HG03520 (cell line): ENCODE measurements around the gene SLC35B3.
"Not testable (repeated sequence)": the region's sequence is repeated elsewhere in the genome, so short reads cannot be mapped to it uniquely, and the experiment has no call there.

Source experiments
- ATAC-seq: cut with Tn5 transposase; IDR thresholded peaks from one replicate; pipeline ENCODE4 v1.9.1; 2021; ENCODE audit warnings: mild to moderate bottlenecking, moderate library complexity; ENCODE audit not compliant: unreplicated experiment

The SLC35B3 gene

GRCh38 chr6:8435093-8435844 lies at the start of gene SLC35B3:
Gene SLC35B3 (minus strand): TSS chr6:8435545.
- ATAC-seq: peak; percentile 97

- no peak for ATAC-seq
These were observed 48.3 kb upstream of the SLC35B3 start for GRCh38 chr6:8483650-8484049.

- no peak for ATAC-seq
These were observed 46.4 kb upstream of the SLC35B3 start for GRCh38 chr6:8481727-8482126.

- no peak for ATAC-seq
These were observed 43.1 kb upstream of the SLC35B3 start for GRCh38 chr6:8478418-8478817.

- ATAC-seq: no peak
These were observed 41.3 kb upstream of the SLC35B3 start for GRCh38 chr6:8476656-8477055.

- no peak for ATAC-seq
These were observed 33.4 kb upstream of the SLC35B3 start for GRCh38 chr6:8468552-8469356.

GRCh38 chr6:8462694-8463093 lies 27.3 kb upstream of the SLC35B3 start:
- ATAC-seq: no peak

GRCh38 chr6:8462169-8462568 lies 26.8 kb upstream of the SLC35B3 start:
- ATAC-seq: no peak

GRCh38 chr6:8446391-8446790 lies 11.0 kb upstream of the SLC35B3 start:
- ATAC-seq: no peak

- not testable (repeated sequence) for ATAC-seq
These were observed 10.6 kb upstream of the SLC35B3 start for GRCh38 chr6:8445930-8446329.

GRCh38 chr6:8442150-8442549 lies 6.8 kb upstream of the SLC35B3 start:
- ATAC-seq: no peak

GRCh38 chr6:8441452-8441851 lies 6.1 kb upstream of the SLC35B3 start:
- no peak for ATAC-seq

GRCh38 chr6:8439601-8440268 lies 4.4 kb upstream of the SLC35B3 start:
- no peak for ATAC-seq

GRCh38 chr6:8437813-8438212 lies 2.5 kb upstream of the SLC35B3 start:
- ATAC-seq: no peak

- no peak for ATAC-seq
These were observed 1.6 kb upstream of the SLC35B3 start for GRCh38 chr6:8436966-8437365.

- no peak for ATAC-seq
These were observed 462 bp upstream of the SLC35B3 start for GRCh38 chr6:8435845-8436168.

GRCh38 chr6:8434727-8435092 lies 635 bp downstream of the SLC35B3 start:
- peak; percentile 25 for ATAC-seq

- no peak for ATAC-seq
These were observed 2.7 kb downstream of the SLC35B3 start for GRCh38 chr6:8432614-8433013.

- no peak for ATAC-seq
These were observed 5.5 kb downstream of the SLC35B3 start for GRCh38 chr6:8429821-8430220.

- ATAC-seq: not testable (repeated sequence)
These were observed 8.8 kb downstream of the SLC35B3 start for GRCh38 chr6:8426544-8426943.

- no peak for ATAC-seq
These were observed 15.2 kb downstream of the SLC35B3 start for GRCh38 chr6:8420031-8420588.

- ATAC-seq: no peak
These were observed 19.4 kb downstream of the SLC35B3 start for GRCh38 chr6:8415913-8416312.
